Measurements from ENCODE around the gene TUSC2.

Gene TUSC2

GRCh38 chr3:50340448-50341329, 12.7 kb upstream of the TUSC2 start, which contains the start of gene RASSF1:
TSS of gene RASSF1 (minus strand) at chr3:50340836. CDS start at chr3:50340805, 31 bp downstream.
- peak within 1 kb of the TSS; percentile 16 for H3K4me3 ChIP-seq (ENCODE audit: low read length)
- no peak for DNase-seq (ENCODE audit: low read depth)
- no peak for TF ChIP-seq CTCF (conservative IDR thresholded peaks at IDR 0.05; ENCODE audit: low read depth, low read length)

GRCh38 chr3:50340147-50340447, 12.1 kb upstream of the TUSC2 start:
- no peak for DNase-seq (ENCODE audit: low read depth)
- peak overlapping the region; percentile 16 for H3K4me3 ChIP-seq (ENCODE audit: low read length)
- TF ChIP-seq CTCF (conservative IDR thresholded peaks at IDR 0.05; ENCODE audit: low read depth, low read length): no peak

- DNase-seq (ENCODE audit: low read depth): no peak
- H3K4me3 ChIP-seq (ENCODE audit: low read length): no peak overlapping the region
- no peak for TF ChIP-seq CTCF (conservative IDR thresholded peaks at IDR 0.05; ENCODE audit: low read depth, low read length)
These were observed 11.6 kb upstream of the TUSC2 start for GRCh38 chr3:50339485-50340146.

GRCh38 chr3:50338965-50339364, 10.9 kb upstream of the TUSC2 start:
- DNase-seq (ENCODE audit: low read depth): no peak
- no peak overlapping the region for H3K4me3 ChIP-seq (ENCODE audit: low read length)
- TF ChIP-seq CTCF (conservative IDR thresholded peaks at IDR 0.05; ENCODE audit: low read depth, low read length): no peak

GRCh38 chr3:50337175-50337861, 9.3 kb upstream of the TUSC2 start:
- peak overlapping the region; percentile 88 for H3K4me3 ChIP-seq (ENCODE audit: low read length)
- DNase-seq (ENCODE audit: low read depth): peak; percentile 95
- no peak for TF ChIP-seq CTCF (conservative IDR thresholded peaks at IDR 0.05; ENCODE audit: low read depth, low read length)

- no peak for DNase-seq (ENCODE audit: low read depth)
- H3K4me3 ChIP-seq (ENCODE audit: low read length): peak overlapping the region; percentile 88
- no peak for TF ChIP-seq CTCF (conservative IDR thresholded peaks at IDR 0.05; ENCODE audit: low read depth, low read length)
These were observed 8.6 kb upstream of the TUSC2 start for GRCh38 chr3:50336452-50337174.
